Testis (tissue), 2 donors: Measurements from ENCODE around the gene ADAM15.

Experiments used
- CTCF ChIP-seq, 3 experiments: fragments of 450-650 bp in 2 of 3; fragments of 200-600 bp in 1 of 3; sonication (generic) in 1 of 3; IDR thresholded peaks; one replicate each; pipeline ENCODE4 v1.5.1; 2016 to 2019; ENCODE audit warnings: antibody characterized with exemption in 3 of 3, mild to moderate bottlenecking in 2 of 3, moderate library complexity in 1 of 3
- POLR2A ChIP-seq: fragments of 450-650 bp; IDR thresholded peaks from one replicate; pipeline ENCODE4 v1.6.1; 2017; ENCODE audit warnings: antibody characterized with exemption, mild to moderate bottlenecking, moderate library complexity

- TF ChIP-seq CTCF (IDR thresholded peaks at IDR 0.05) (no peak), POLR2A (no peak)
Observed at GRCh38 chr1:155053531-155054105, 2.5 kb downstream of the ADAM15 start.
